Activated CD8-positive, alpha-beta memory T cell treated with anti-CD3 and anti-CD28 coated beads for 1 hour (primary cell): ENCODE results near the gene PFDN6.
"Not testable (repeated sequence)": the region's sequence is repeated elsewhere in the genome, so short reads cannot be mapped to it uniquely, and the experiment has no call there.

Experiments used
- DNase-seq, 2 donors: peaks; one replicate each; pipeline ENCODE4 v3.0.0-alpha.2; 2020; ENCODE audit warnings: low read depth in 1 of 2; ENCODE audit errors: extremely low read depth in 1 of 2

PFDN6 gene

GRCh38 chr6:33273129-33273923, 16.1 kb upstream of the PFDN6 start:
- DNase-seq: no peak

DNA sequence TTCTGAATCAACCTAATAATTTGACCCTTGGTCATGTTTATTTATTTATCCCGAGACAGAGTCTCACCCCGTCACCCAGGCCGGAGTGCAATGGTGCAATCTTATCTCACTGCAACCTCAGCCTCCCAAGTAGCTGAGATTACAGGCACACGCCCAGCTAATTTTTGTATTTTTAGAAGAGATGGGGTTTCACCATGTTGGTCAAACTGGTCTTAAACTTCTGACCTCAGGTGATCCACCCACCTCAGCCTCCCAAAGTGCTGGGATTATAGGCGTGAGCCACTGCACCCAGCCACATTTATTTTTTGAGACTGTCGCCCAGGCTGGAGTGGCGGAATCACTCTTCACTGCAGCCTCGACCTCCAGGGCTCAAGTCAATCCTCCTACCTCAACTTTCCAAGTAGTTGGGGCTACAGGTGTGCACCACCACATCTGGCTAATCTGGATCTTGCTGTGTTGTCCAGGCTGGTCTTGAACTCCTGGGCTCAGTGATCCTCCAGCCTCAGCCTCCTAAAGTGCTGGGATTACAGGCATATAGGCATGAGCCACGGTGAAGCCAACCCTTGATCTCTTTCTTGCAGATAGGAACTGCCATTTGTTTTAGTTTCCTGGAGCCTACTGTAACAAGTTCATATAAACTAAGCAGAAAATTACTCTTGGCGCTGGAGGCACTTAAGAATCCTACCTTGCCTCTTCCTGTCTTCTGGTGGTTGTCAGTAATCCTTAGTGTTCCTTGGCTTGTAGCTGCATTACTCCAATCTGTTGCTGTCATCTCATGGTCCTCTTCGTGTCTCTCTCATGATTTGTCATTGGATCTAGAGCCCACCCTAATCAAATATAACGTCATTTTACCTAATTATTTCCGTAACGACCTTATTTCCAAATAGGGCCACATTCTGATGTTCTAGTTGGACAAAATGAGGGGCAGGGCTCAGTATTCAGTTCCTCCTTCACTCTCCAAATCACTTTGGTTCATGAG, 15.2 kb upstream of the PFDN6 start:
- DNase-seq: no peak

GRCh38 chr6:33275795-33276580, 13.4 kb upstream of the PFDN6 start:
- not testable (repeated sequence) for DNase-seq

DNA sequence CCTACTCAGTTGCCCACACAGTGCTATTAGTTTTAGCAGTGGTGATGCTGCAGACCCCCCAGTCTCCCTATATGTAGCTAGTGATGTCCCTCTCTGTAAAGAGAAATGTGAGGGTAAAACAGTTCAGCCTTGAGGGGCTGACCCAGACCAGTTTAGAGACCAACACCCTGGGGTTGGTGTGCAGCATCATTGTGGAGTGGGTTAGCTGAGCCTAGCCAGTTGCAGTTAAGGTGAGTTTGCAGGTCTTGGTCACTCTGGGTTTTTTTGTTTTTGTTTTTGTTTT, 12.9 kb upstream of the PFDN6 start:
- DNase-seq: no peak

- DNase-seq: peak in 1 of 2 donors; percentile 52
Observed at GRCh38 chr6:33276864-33277662, 12.3 kb upstream of the PFDN6 start, which contains the start of gene B3GALT4. Gene B3GALT4 (plus strand): TSS chr6:33277123. CDS start chr6:33277420, 297 bp downstream.

DNA sequence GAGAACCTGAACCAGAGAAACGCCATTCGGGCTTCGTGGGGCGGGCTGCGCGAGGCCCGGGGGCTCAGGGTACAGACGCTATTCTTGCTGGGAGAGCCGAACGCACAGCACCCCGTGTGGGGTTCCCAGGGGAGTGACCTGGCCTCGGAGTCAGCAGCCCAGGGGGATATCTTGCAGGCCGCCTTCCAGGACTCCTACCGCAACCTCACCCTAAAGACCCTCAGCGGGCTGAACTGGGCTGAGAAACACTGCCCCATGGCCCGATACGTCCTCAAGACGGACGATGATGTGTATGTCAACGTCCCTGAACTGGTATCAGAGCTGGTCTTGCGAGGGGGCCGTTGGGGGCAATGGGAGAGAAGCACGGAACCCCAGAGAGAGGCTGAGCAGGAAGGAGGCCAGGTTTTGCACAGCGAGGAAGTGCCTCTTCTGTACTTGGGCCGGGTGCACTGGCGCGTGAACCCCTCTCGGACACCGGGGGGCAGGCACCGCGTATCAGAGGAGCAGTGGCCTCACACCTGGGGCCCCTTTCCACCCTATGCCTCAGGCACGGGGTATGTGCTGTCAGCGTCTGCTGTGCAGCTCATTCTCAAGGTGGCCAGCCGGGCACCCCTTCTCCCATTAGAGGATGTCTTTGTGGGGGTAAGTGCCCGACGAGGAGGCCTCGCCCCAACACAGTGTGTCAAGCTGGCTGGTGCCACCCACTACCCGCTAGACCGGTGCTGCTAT, 11.6 kb upstream of the PFDN6 start:
- DNase-seq: no peak

- DNase-seq: no peak
Observed at GRCh38 chr6:33278392-33278741, 11.0 kb upstream of the PFDN6 start.

- DNase-seq: no peak
Observed at GRCh38 chr6:33278810-33279209, 10.6 kb upstream of the PFDN6 start.

GRCh38 chr6:33279257-33279695, 10.1 kb upstream of the PFDN6 start:
- DNase-seq: no peak

DNA sequence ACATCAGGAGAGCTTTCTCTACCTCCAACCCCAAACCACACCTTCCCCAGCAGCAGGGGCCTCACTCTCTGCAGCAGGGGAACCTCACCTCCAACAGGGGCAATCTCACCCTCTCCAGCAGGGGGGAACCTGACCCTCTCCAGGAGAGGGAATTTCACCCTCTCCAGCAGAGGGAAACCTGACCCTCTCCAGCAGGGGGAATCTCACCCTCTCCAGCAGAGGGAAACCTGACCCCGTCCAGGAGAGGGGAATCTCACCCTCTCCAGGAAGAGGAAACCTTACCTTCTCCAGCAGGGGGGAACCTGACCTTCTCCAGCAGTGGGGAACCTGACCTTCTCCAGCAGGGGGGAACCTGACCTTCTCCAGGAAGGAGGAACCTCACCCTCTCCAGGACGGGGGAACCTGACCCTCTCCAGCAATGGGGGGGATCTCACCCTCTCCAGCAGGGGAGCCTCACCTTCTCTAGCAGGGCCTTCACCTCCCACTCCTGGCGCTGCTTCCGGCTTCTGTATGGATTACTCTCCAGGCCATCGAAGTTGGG, 9.4 kb upstream of the PFDN6 start:
- DNase-seq: no peak

DNA sequence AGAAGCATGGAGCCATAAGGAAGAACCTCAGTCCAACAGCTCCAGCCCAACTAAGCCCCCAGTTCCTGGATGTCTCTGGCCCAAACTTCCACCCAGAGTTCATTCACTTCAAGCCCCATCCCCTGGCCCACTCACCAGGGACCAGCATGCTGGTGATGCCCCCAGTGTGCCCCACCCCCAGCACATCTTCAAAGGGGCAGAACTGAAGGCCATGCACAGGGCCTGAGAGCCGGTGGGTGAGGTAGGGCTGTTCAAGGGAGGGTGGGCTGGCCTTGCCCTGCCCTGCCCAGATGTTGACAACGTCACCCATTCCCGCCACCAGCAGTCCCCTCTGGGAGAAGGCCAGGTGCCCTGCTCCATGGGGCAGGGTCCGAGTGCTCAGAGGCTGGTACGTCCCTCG, 8.9 kb upstream of the PFDN6 start:
- no peak for DNase-seq

DNA sequence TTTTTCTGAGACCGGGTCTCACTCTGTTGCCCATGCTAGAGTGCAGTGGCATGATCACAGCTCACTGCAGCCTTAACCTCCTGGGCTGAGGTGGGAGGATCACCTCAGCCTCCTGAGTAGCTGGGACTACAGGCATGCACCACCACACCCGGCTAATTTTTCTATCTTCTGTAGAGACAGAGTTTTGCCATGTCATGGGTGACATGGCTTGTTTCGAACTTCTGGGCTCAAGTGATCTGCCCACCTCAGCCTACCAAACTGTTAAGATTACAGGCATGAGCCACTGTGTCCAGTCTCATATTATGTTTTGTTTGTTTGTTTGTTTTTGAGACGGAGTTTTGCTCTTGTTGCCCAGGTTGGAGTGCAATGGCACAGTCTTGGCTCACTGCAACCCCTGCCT, 4.2 kb upstream of the PFDN6 start:
- not testable (repeated sequence) for DNase-seq

DNA sequence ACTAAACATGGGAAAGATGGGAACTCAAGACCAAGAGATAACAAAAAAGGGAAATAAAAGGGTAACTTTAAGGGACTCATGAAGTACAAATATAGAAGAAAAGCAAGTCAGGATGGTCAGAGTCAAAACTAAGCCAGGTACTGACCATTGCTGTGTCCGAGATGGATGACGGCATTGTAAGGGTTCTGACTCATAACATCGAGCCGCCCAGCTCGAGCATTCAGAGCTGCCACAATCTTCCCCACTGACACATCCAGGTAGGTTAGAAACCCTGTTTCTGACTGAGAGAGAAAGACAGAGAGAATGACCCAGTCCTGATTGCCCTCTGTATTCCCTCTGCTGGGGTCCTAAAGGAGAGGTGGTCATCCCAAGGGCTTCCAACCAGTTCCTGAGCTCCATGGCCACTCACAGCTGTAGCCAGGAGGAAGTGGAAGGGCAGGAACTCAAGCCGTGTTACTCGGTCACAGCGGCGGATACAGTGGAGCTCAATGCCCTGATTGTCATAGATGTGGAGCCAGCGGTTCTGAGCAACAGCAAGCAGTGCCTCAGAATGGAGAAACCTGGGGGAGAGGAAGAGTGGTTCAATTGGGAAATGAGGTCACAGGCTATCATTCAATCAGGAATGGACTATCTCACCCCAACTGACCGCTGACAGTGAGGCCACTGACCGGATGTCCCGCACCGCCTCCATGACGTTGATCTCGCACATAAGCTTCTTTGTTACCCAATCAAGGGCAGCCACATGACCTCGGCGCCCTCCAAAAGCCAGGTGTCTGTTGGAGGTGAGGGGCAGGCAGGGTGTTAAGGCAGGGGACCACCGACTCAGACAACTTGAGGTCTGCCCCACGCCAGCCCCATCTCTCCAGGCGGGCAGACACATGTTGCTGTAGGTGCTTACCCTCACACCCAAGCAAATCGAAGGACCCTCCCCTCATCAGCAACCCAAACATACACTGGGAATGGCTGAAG, 2.2 kb upstream of the PFDN6 start:
- DNase-seq: no peak

GRCh38 chr6:33288141-33288920, 1.1 kb upstream of the PFDN6 start:
- no peak for DNase-seq

GRCh38 chr6:33289784-33290315, 449 bp downstream of the PFDN6 start:
- no peak for DNase-seq

DNA sequence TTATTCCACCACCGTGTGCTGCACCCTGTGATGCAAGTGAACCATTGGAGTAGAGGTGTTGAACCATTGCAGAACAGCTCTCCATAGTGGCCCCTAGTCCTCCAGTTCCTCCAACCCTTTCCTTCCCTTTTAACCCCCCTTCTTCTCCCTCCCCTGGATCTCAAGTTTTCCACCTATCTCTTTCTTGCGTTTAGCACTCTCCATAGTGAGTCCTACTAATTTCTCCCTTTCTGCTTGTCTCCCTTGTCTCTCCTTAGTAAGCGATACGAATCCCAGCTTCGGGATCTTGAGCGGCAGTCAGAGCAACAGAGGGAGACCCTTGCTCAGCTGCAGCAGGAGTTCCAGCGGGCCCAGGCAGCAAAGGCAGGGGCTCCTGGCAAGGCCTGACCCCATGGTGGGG, 1.1 kb downstream of the PFDN6 start:
- DNase-seq: no peak

DNA sequence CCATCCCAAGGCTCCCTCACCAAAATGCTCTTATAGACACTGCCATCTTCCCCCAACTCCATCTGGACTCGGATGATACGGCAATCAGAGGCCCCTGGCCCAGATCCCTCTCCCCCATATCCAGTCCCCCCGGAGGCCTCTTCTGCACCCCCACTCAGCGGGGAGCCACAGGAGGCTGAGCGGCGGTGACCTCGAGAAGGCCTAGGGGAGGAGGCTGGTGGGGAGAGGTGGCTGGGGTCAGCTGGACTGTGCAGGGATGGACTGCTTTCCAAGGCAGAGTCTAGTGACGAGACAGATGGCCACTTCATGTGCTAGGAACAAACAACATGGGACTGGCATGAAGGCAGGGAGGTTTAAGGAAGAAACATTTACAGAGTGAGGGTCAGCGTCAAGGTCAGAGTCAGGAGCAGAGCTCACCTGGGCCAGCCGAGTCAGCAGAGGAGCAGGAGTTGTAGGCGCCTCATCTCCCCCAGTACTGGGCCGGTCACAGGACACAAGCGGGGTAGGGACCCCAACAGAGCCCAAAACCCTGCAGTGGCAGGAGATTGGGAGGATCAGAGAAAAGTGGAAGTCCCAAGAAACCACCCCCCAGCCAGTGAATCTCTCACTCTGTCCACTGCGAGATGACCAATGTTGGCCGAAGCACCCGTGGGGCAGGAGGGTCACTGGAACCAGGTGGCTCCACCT, 3.7 kb downstream of the PFDN6 start:
- no peak for DNase-seq
